Keratinocyte (primary cell): ENCODE results near the gene ARL13B. TPM values are rescaled to one million over a fixed set of nuclear protein-coding genes. Genes with fewer than 3 reads are reported as not detected.

Experiments
- DNase-seq: peaks from one replicate; pipeline ENCODE4 v3.0.0-alpha.2; 2011; ENCODE audit warnings: low read depth, missing footprints, low spot score
- FAIRE-seq: peaks from 2 replicates; lab custom pipeline; 2011; peaks lifted over from hg19 to GRCh38; lab: Jason Lieb, UNC
- H2AFZ ChIP-seq: 2 replicates; pipeline ENCODE4 v1.6.0; 2012; ENCODE audit warnings: low read length, control low read depth, inconsistent platforms; ENCODE audit not compliant: control insufficient read depth
- H3K27ac ChIP-seq: 2 replicates; pipeline ENCODE4 v1.5.1; 2011; ENCODE audit warnings: low read length; ENCODE audit not compliant: control insufficient read depth, insufficient read depth
- H3K27me3 ChIP-seq: 3 replicates; pipeline ENCODE4 v1.6.0; 2011; ENCODE audit warnings: low read length; ENCODE audit not compliant: control insufficient read depth, insufficient read depth; ENCODE audit errors: extremely low read depth
- H3K36me3 ChIP-seq, 2 experiments: 2 replicates in 1 of 2; 3 replicates in 1 of 2; pipeline ENCODE4 v1.5.1; 2011; ENCODE audit warnings: low read length in 2 of 2, mild to moderate bottlenecking in 1 of 2; ENCODE audit not compliant: control insufficient read depth in 2 of 2, insufficient read depth in 2 of 2; ENCODE audit errors: extremely low read depth in 1 of 2
- H3K4me1 ChIP-seq: 3 replicates; pipeline ENCODE4 v1.5.1; 2011; ENCODE audit warnings: low read length; ENCODE audit not compliant: control insufficient read depth, insufficient read depth; ENCODE audit errors: extremely low read depth
- H3K4me2 ChIP-seq: 3 replicates; pipeline ENCODE4 v1.6.0; 2011; ENCODE audit warnings: low read depth, low read length; ENCODE audit not compliant: control insufficient read depth, insufficient read depth; ENCODE audit errors: extremely low read depth
- H3K4me3 ChIP-seq, 3 experiments: fragments of 200-600 bp in 1 of 3; sonication (generic) in 1 of 3; 2 replicates in 2 of 3; 3 replicates in 1 of 3; pipeline ENCODE4 v1.5.1; 2011 to 2016; ENCODE audit warnings: low read length in 3 of 3, mild to moderate bottlenecking in 3 of 3, control low read depth in 2 of 3, inconsistent platforms in 1 of 3, low read depth in 1 of 3, mixed read lengths in 1 of 3, mixed run types in 1 of 3, moderate library complexity in 1 of 3; ENCODE audit not compliant: control insufficient read depth in 2 of 3, insufficient read depth in 2 of 3; ENCODE audit errors: extremely low read depth in 1 of 3
- H3K79me2 ChIP-seq: 2 replicates; pipeline ENCODE4 v1.6.0; 2012; ENCODE audit warnings: low read length; ENCODE audit not compliant: control insufficient read depth, insufficient read depth
- H3K9ac ChIP-seq: 3 replicates; pipeline ENCODE4 v1.6.0; 2011; ENCODE audit warnings: low read length; ENCODE audit not compliant: control insufficient read depth, insufficient read depth; ENCODE audit errors: extremely low read depth
- H3K9me1 ChIP-seq: 3 replicates; pipeline ENCODE4 v1.6.0; 2011; ENCODE audit warnings: low read length; ENCODE audit not compliant: control insufficient read depth, insufficient read depth; ENCODE audit errors: extremely low read depth
- H3K9me3 ChIP-seq: 2 replicates; pipeline ENCODE4 v1.5.1; 2012; ENCODE audit warnings: low read depth, low read length; ENCODE audit not compliant: control insufficient read depth
- H4K20me1 ChIP-seq: 3 replicates; pipeline ENCODE4 v1.6.0; 2011; ENCODE audit warnings: low read length; ENCODE audit not compliant: control insufficient read depth, insufficient read depth; ENCODE audit errors: extremely low read depth
- EZH2 ChIP-seq: IDR thresholded peaks from one replicate; pipeline ENCODE4 v1.6.1; 2012; ENCODE audit warnings: inconsistent platforms, mild to moderate bottlenecking, low read length, moderate library complexity
- dilution Hi-C: fragments of 300-500 bp; cut with MboI; formaldehyde crosslinking; loops from one replicate; pipeline ENCODE4 v1.7.0; 2020; ENCODE audit warnings: low sequenced_read_pairs; ENCODE audit not compliant: extremely low pct_ligation_motif_present
- polyA plus RNA-seq, 5 experiments: library from polyadenylated mRNA; depleted of rRNA in 3 of 5; stranded (reverse) in 3 of 5; stranded (forward) in 1 of 5; unstranded in 1 of 5; fragments of >200 nt; gene quantifications; 1 replicate in 1 of 5; 2 replicates in 3 of 5; 3 replicates in 1 of 5; pipeline versions ENCODE4 v1.2.1 to v1.2.3, GENCODE V29; 2011 to 2012; ENCODE audit warnings: missing spikeins in 2 of 5, low read depth in 1 of 5, low replicate concordance in 1 of 5
- TF ChIP-seq, protein P1 (sequence below), 3 experiments: IDR thresholded peaks in 1 of 3; conservative IDR thresholded peaks in 1 of 3; optimal IDR thresholded peaks in 1 of 3; 2 replicates in 2 of 3; 3 replicates in 1 of 3; pipeline versions ENCODE3 to v1.5.1; 2011; ENCODE audit warnings: low read length in 3 of 3, mild to moderate bottlenecking in 3 of 3, moderate library complexity in 2 of 3, control low read depth in 1 of 3, inconsistent platforms in 1 of 3; ENCODE audit not compliant: insufficient read depth in 2 of 3; ENCODE audit errors: extremely low read depth in 1 of 3

Gene ARL13B
- polyA plus RNA-seq, 1 donor (not counting 4 experiments of a cell fraction or from before 2014, with no cell fraction given): 6.8 TPM

DNA sequence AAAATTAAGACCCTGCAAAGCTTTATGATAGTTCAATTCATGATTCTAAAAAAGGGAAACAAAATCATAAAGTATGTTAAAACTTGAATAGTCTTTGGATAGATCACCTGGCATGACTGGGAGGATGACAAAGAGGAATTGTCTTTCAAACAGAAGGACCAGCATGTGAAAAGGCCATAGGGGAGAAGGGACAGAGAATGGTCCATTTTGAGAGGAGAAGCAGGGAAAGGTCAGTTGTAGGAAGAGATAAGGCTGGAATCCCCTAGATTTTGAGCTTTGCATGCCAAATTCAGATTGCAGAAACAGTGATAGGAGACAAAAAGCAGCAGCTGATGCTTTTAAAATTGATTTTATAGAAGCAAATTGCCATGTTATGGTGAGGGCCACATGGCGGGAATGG lies 18.9 kb upstream of the ARL13B start:
- Histone ChIP-seq H3K4me1 (no peaks in the 10 kb centered on the region), H3K4me3 (no peak overlapping the region), H3K9me1 (no peaks in the 10 kb centered on the region), H3K27ac (no peak overlapping the region), H3K36me3 (no peaks in the 10 kb centered on the region), H3K9me3 (no peaks in the 10 kb centered on the region), H3K4me2 (no peak overlapping the region), H3K79me2 (no peaks in the 10 kb centered on the region), H3K9ac (no peak overlapping the region), H4K20me1 (no peaks in the 10 kb centered on the region), H3K27me3 (no peaks in the 10 kb centered on the region), H2AFZ (no peak overlapping the region)
- dilution Hi-C loops: no loop called here
- DNase-seq (no peak), FAIRE-seq (no peak)
- TF ChIP-seq, protein P1, sequence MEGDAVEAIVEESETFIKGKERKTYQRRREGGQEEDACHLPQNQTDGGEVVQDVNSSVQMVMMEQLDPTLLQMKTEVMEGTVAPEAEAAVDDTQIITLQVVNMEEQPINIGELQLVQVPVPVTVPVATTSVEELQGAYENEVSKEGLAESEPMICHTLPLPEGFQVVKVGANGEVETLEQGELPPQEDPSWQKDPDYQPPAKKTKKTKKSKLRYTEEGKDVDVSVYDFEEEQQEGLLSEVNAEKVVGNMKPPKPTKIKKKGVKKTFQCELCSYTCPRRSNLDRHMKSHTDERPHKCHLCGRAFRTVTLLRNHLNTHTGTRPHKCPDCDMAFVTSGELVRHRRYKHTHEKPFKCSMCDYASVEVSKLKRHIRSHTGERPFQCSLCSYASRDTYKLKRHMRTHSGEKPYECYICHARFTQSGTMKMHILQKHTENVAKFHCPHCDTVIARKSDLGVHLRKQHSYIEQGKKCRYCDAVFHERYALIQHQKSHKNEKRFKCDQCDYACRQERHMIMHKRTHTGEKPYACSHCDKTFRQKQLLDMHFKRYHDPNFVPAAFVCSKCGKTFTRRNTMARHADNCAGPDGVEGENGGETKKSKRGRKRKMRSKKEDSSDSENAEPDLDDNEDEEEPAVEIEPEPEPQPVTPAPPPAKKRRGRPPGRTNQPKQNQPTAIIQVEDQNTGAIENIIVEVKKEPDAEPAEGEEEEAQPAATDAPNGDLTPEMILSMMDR (optimal IDR thresholded peaks at IDR 0.05 in 1 of 3, IDR thresholded peaks at IDR 0.05 in 1 of 3, conservative IDR thresholded peaks at IDR 0.05 in 1 of 3; ENCODE audit: extremely low read depth in 1 of 3, insufficient read depth in 2 of 3, low read length in 3 of 3): no peak
- no peak for TF ChIP-seq EZH2

DNA sequence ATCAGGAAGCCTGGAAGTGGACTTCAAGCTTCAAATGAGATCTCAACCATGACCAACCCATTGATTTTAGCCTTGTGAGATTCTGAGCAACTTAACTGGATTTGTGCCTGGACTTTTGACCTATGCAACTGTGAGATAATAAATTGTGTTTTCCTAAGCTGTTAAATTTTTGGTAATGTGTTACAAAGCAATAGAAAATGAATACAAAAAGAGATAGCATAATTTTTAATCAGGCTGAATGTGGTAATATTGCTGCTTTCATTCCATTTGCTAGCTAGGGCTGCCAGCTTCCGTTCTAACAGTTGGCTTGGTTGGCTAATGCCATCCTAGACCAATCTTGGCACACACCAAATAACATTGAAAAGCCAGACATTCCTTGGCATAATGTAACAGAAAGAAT lies 18.5 kb upstream of the ARL13B start:
- dilution Hi-C loops: no loop called here
- no peaks in the 10 kb centered on the region for H3K9me3 ChIP-seq
- H3K9me1 ChIP-seq: no peaks in the 10 kb centered on the region

More for the DNA sequence above, 18.5 kb upstream of the ARL13B start:
- Histone ChIP-seq H3K27ac (no peak overlapping the region), H3K79me2 (no peaks in the 10 kb centered on the region), H3K9ac (no peak overlapping the region), H4K20me1 (no peaks in the 10 kb centered on the region), H3K4me2 (no peak overlapping the region), H2AFZ (no peak overlapping the region), H3K4me1 (no peaks in the 10 kb centered on the region), H3K36me3 (no peaks in the 10 kb centered on the region), H3K27me3 (no peaks in the 10 kb centered on the region), H3K4me3 (no peak overlapping the region)
- FAIRE-seq (no peak), DNase-seq (no peak)
- no peak for TF ChIP-seq EZH2
- TF ChIP-seq, protein P1 (optimal IDR thresholded peaks at IDR 0.05 in 1 of 3, IDR thresholded peaks at IDR 0.05 in 1 of 3, conservative IDR thresholded peaks at IDR 0.05 in 1 of 3; ENCODE audit: extremely low read depth in 1 of 3, insufficient read depth in 2 of 3, low read length in 3 of 3): no peak
